ENCODE data around the gene RASSF8. TPM values are rescaled to one million over a fixed set of nuclear protein-coding genes. Genes with fewer than 3 reads are reported as not detected.

RASSF8 gene
- total RNA-seq, 1 donor from 2014 or later, result 77.0 TPM

- Mint-ChIP-seq H3K4me1 (peaks cover 31% of the 10 kb centered on the region), H3K9me3 (no peaks in the 10 kb centered on the region), H3K4me3 (peak overlapping the region; percentile 95), H3K36me3 (no peaks in the 10 kb centered on the region), H3K27ac (peak overlapping the region; percentile 46), H3K27me3 (ENCODE audit: insufficient read depth, low read depth) (peaks cover 55% of the 10 kb centered on the region)
- Histone ChIP-seq H3F3A (ENCODE audit: low read depth) (peaks cover 56% of the 10 kb centered on the region), H3K27me3 (peaks cover 100% of the 10 kb centered on the region), H2AFZ (replicated peaks) (peak overlapping the region; percentile 34), H3K4me1 (peaks cover 17% of the 10 kb centered on the region), H3K79me2 (ENCODE audit: low read depth) (no peaks in the 10 kb centered on the region), H4K20me1 (ENCODE audit: low read depth) (peaks cover 47% of the 10 kb centered on the region), H3K36me3 (no peaks in the 10 kb centered on the region), H3K4me2 (peak overlapping the region; percentile 91), H3K4me3 (peak overlapping the region; percentile 58), H3K27ac (no peak overlapping the region), H3K9me3 (ENCODE audit: low read depth) (no peaks in the 10 kb centered on the region), H3K9ac (no peak overlapping the region)
- peak; percentile 37 for TF ChIP-seq EZH2 (IDR thresholded peaks at IDR 0.05)
- no peak for TF ChIP-seq EZH2phosphoT487 (IDR thresholded peaks at IDR 0.05)
- no peak for TF ChIP-seq CTCF (IDR thresholded peaks at IDR 0.05)
- peak; percentile 82 for DNase-seq (ENCODE audit: low spot score)
Observed at GRCh38 chr12:26125400-26126339, 167.2 kb downstream of the RASSF8 start.

DNA sequence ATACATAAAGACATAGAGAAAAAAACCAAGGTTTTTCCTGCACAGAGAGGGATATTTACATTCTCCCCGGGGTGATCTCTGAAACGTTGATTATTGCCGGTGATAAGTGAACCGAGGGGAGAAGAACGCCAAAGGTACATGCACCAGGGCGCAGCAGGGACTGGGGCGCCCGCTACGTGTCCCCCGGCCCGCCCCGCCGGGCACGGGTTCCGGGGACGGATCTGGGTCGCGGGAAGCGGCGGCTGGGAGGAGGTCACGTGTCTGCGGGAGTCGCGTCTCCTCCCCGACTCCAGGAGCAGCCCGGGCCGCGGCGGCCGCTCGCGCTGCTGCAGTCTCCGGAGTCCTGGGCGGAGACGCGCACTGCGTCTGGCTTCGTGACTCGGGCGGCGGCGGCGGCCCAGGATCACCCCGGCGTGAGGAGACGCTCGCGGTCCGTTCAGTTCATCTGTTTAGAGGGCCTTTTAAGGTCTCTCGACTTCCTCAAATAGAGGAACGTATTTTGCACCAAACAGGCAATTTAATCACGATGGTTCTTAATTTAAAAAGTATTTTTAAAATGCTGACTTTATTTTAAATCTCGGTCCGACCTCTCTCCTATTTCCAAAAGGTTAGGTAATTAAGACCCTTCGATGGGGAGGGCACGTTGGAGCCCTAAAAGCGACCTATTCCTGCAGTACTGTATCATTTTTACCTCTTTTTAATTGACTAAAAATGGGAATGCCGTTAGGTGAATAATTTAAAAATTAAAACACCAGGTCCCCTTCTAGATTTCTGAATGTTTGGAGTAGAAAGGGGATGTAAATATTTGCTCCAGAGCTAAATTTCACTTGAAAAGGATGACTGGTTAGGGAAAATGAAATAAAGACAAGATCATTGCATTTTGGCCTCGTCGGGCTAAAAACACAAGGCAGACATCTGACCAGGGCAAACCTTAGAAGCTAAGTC, 168.1 kb downstream of the RASSF8 start:
- peaks cover 27% of the 10 kb centered on the region for H3K4me1 Mint-ChIP-seq

More for the DNA sequence above, 168.1 kb downstream of the RASSF8 start:
- Histone ChIP-seq H2AFZ (replicated peaks) (peak overlapping the region; percentile 34), H3K79me2 (ENCODE audit: low read depth) (no peaks in the 10 kb centered on the region), H3K4me1 (peaks cover 17% of the 10 kb centered on the region), H4K20me1 (ENCODE audit: low read depth) (peaks cover 37% of the 10 kb centered on the region), H3K27ac (no peak overlapping the region), H3K9ac (no peak overlapping the region), H3K4me2 (peak overlapping the region; percentile 91), H3K9me3 (ENCODE audit: low read depth) (no peaks in the 10 kb centered on the region), H3K4me3 (peak overlapping the region; percentile 58), H3K27me3 (peaks cover 100% of the 10 kb centered on the region), H3F3A (ENCODE audit: low read depth) (peaks cover 46% of the 10 kb centered on the region), H3K36me3 (no peaks in the 10 kb centered on the region)
- no peaks in the 10 kb centered on the region for H3K9me3 Mint-ChIP-seq
- H3K4me3 Mint-ChIP-seq, result peak overlapping the region; percentile 95
- no peak overlapping the region for H3K27ac Mint-ChIP-seq
- peak; percentile 94 for DNase-seq (ENCODE audit: low spot score)
- H3K27me3 Mint-ChIP-seq (ENCODE audit: insufficient read depth, low read depth), result peaks cover 46% of the 10 kb centered on the region
- H3K36me3 Mint-ChIP-seq, result no peaks in the 10 kb centered on the region
- peak; percentile 74 for TF ChIP-seq EZH2phosphoT487 (IDR thresholded peaks at IDR 0.05)
- TF ChIP-seq CTCF (IDR thresholded peaks at IDR 0.05), result no peak
- peak; percentile 64 for TF ChIP-seq EZH2 (IDR thresholded peaks at IDR 0.05)
